GM21529 (cell line): Measurements from ENCODE around the gene MSI2.

ENCODE experiments used
- ATAC-seq: cut with Tn5 transposase; IDR thresholded peaks from one replicate; pipeline ENCODE4 v1.9.1; 2021; ENCODE audit not compliant: unreplicated experiment

The MSI2 gene

GRCh38 chr17:57425903-57426880 is 169.9 kb downstream of the MSI2 start:
- ATAC-seq, result no peak

- no peak for ATAC-seq
Measured at GRCh38 chr17:57429966-57430365, 173.6 kb downstream of the MSI2 start.

GRCh38 chr17:57431415-57431814 is 175.1 kb downstream of the MSI2 start:
- no peak for ATAC-seq

GRCh38 chr17:57432507-57433277 is 176.4 kb downstream of the MSI2 start:
- ATAC-seq, result no peak

- no peak for ATAC-seq
Measured at GRCh38 chr17:57433452-57433851, 177.1 kb downstream of the MSI2 start.

GRCh38 chr17:57434361-57434760 is 178.0 kb downstream of the MSI2 start:
- no peak for ATAC-seq

GRCh38 chr17:57436565-57436964 is 180.2 kb downstream of the MSI2 start:
- no peak for ATAC-seq

GRCh38 chr17:57438066-57438731 is 181.9 kb downstream of the MSI2 start:
- ATAC-seq, result no peak

GRCh38 chr17:57439651-57440050 is 183.3 kb downstream of the MSI2 start:
- no peak for ATAC-seq

- no peak for ATAC-seq
Measured at GRCh38 chr17:57440522-57441269, 184.4 kb downstream of the MSI2 start.

- ATAC-seq, result no peak
Measured at GRCh38 chr17:57441270-57441600, 184.9 kb downstream of the MSI2 start.

GRCh38 chr17:57442401-57442823 is 186.1 kb downstream of the MSI2 start:
- ATAC-seq, result no peak

- ATAC-seq, result no peak
Measured at GRCh38 chr17:57442914-57443571, 186.7 kb downstream of the MSI2 start.

- no peak for ATAC-seq
Measured at GRCh38 chr17:57443781-57444180, 187.5 kb downstream of the MSI2 start.

GRCh38 chr17:57444682-57445450 is 188.5 kb downstream of the MSI2 start:
- ATAC-seq, result no peak

- ATAC-seq, result no peak
Measured at GRCh38 chr17:57445772-57446472, 189.6 kb downstream of the MSI2 start.

- ATAC-seq, result no peak
Measured at GRCh38 chr17:57447357-57447989, 191.2 kb downstream of the MSI2 start.

- ATAC-seq, result no peak
Measured at GRCh38 chr17:57447990-57448758, 191.9 kb downstream of the MSI2 start.
